H9 (cell line): ENCODE measurements around the gene KIT. TPM values are rescaled to one million over a fixed set of nuclear protein-coding genes. Genes with fewer than 3 reads are reported as not detected.

Experiments used
- DNase-seq: peaks from one replicate; pipeline ENCODE4 v3.0.0-alpha.2; 2017
- H2AFZ ChIP-seq: one replicate; pipeline ENCODE4 v1.6.1; 2013; ENCODE audit warnings: mild to moderate bottlenecking, low read length, control low read depth, moderate library complexity
- H2AK5ac ChIP-seq: 2 replicates; pipeline ENCODE4 v1.6.1; 2013; ENCODE audit warnings: low read length, control low read depth, mixed read lengths; ENCODE audit not compliant: insufficient read length
- H2BK120ac ChIP-seq: one replicate; pipeline ENCODE4 v1.6.1; 2013; ENCODE audit warnings: low read depth, mild to moderate bottlenecking, low read length, control low read depth, inconsistent platforms; ENCODE audit not compliant: poor library complexity, severe bottlenecking
- H2BK12ac ChIP-seq: 2 replicates; pipeline ENCODE4 v1.6.1; 2013; ENCODE audit warnings: low read length, control low read depth, mixed read lengths, low read depth; ENCODE audit not compliant: insufficient read length
- H2BK15ac ChIP-seq: 2 replicates; pipeline ENCODE4 v1.6.1; 2013; ENCODE audit warnings: low read depth, low read length, control low read depth
- H2BK20ac ChIP-seq: one replicate; pipeline ENCODE4 v1.6.1; 2013; ENCODE audit warnings: low read depth, mild to moderate bottlenecking, low read length, control low read depth, inconsistent platforms; ENCODE audit not compliant: poor library complexity, severe bottlenecking
- H2BK5ac ChIP-seq: 2 replicates; pipeline ENCODE4 v1.6.1; 2013; ENCODE audit warnings: low read length, control low read depth, mixed read lengths; ENCODE audit not compliant: insufficient read length
- H3K14ac ChIP-seq: 2 replicates; pipeline ENCODE4 v1.6.1; 2013; ENCODE audit warnings: low read length, control low read depth; ENCODE audit not compliant: insufficient read depth
- H3K18ac ChIP-seq: 2 replicates; pipeline ENCODE4 v1.6.1; 2013; ENCODE audit warnings: low read depth, mild to moderate bottlenecking, mixed read lengths, low read length, control low read depth; ENCODE audit not compliant: insufficient read length
- H3K23ac ChIP-seq: 2 replicates; pipeline ENCODE4 v1.6.1; 2013; ENCODE audit warnings: low read length, control low read depth, mixed read lengths, low read depth; ENCODE audit not compliant: insufficient read length
- H3K23me2 ChIP-seq: 2 replicates; pipeline ENCODE4 v1.6.1; 2013; ENCODE audit warnings: low read depth, mild to moderate bottlenecking, mixed read lengths, low read length, control low read depth; ENCODE audit not compliant: insufficient read length, poor library complexity, severe bottlenecking
- H3K27ac ChIP-seq: 2 replicates; pipeline ENCODE4 v1.5.1; 2013; ENCODE audit warnings: low read length, control low read depth, mixed read lengths, low read depth; ENCODE audit not compliant: insufficient read length
- H3K27me3 ChIP-seq: 2 replicates; pipeline ENCODE4 v1.6.1; 2013; ENCODE audit warnings: low read length, control low read depth, inconsistent platforms; ENCODE audit not compliant: insufficient read depth
- H3K4ac ChIP-seq: 2 replicates; pipeline ENCODE4 v1.6.1; 2013; ENCODE audit warnings: low read depth, mild to moderate bottlenecking, control low read depth, inconsistent platforms, low read length, moderate library complexity
- H3K4me1 ChIP-seq: 2 replicates; pipeline ENCODE4 v1.6.1; 2013; ENCODE audit warnings: low read length, control low read depth, inconsistent platforms; ENCODE audit not compliant: insufficient read depth
- H3K4me2 ChIP-seq: 2 replicates; pipeline ENCODE4 v1.6.1; 2013; ENCODE audit warnings: low read length, control low read depth, mixed read lengths; ENCODE audit not compliant: insufficient read length, insufficient read depth
- H3K56ac ChIP-seq: 2 replicates; pipeline ENCODE4 v1.6.1; 2013; ENCODE audit warnings: low read depth, mild to moderate bottlenecking, mixed read lengths, low read length, control low read depth; ENCODE audit not compliant: insufficient read length
- H3K79me1 ChIP-seq: 2 replicates; pipeline ENCODE4 v1.6.1; 2013; ENCODE audit warnings: low read depth, mild to moderate bottlenecking, moderate library complexity, low read length, control low read depth, inconsistent platforms; ENCODE audit not compliant: insufficient read depth, poor library complexity, severe bottlenecking
- H3K79me2 ChIP-seq: 2 replicates; pipeline ENCODE4 v1.6.1; 2013; ENCODE audit warnings: low read length, control low read depth, inconsistent platforms; ENCODE audit not compliant: insufficient read depth
- H3K9ac ChIP-seq: 2 replicates; pipeline ENCODE4 v1.6.1; 2013; ENCODE audit warnings: low read length, control low read depth, mixed read lengths; ENCODE audit not compliant: insufficient read length; ENCODE audit errors: extremely low read depth
- H3K9me3 ChIP-seq: one replicate; pipeline ENCODE4 v1.6.1; 2013; ENCODE audit warnings: low read depth, low read length, inconsistent platforms; ENCODE audit not compliant: control insufficient read depth
- H3T11ph ChIP-seq: one replicate; pipeline ENCODE4 v1.6.1; 2013; ENCODE audit warnings: mild to moderate bottlenecking, low read length, control low read depth, inconsistent platforms
- H4K20me1 ChIP-seq: one replicate; pipeline ENCODE4 v1.6.1; 2013; ENCODE audit not compliant: control insufficient read depth, insufficient read length, insufficient read depth
- H4K5ac ChIP-seq: 2 replicates; pipeline ENCODE4 v1.6.1; 2013; ENCODE audit warnings: low read depth, mild to moderate bottlenecking, mixed read lengths, low read length, control low read depth; ENCODE audit not compliant: insufficient read length
- H4K8ac ChIP-seq: replicated peaks from 2 replicates; pipeline ENCODE4 v1.6.1; 2013; ENCODE audit warnings: low read length, control low read depth, mixed read lengths, low read depth; ENCODE audit not compliant: insufficient read length
- H4K91ac ChIP-seq: 2 replicates; pipeline ENCODE4 v1.6.1; 2013; ENCODE audit warnings: low read depth, mild to moderate bottlenecking, moderate library complexity, mixed read lengths, low read length, control low read depth; ENCODE audit not compliant: insufficient read length
- H3K27ac Mint-ChIP-seq, 3 experiments: 2 replicates in 2 of 3; 3 replicates in 1 of 3; pipeline ENCODE4 v1.8.0; 2020 to 2021; ENCODE audit warnings: mixed read lengths in 3 of 3, mild to moderate bottlenecking in 1 of 3, moderate library complexity in 1 of 3
- H3K27me3 Mint-ChIP-seq: 2 replicates; pipeline ENCODE4 v1.8.0; 2021; ENCODE audit warnings: low read depth, mild to moderate bottlenecking, moderate library complexity, mixed read lengths
- H3K36me3 Mint-ChIP-seq, 3 experiments: 2 replicates in 2 of 3; 3 replicates in 1 of 3; pipeline ENCODE4 v1.8.0; 2020 to 2021; ENCODE audit warnings: low read depth in 3 of 3, mixed read lengths in 3 of 3; ENCODE audit not compliant: insufficient read depth in 1 of 3
- H3K4me1 Mint-ChIP-seq, 2 experiments: 2 replicates each; pipeline ENCODE4 v1.8.0; 2020; ENCODE audit warnings: mixed read lengths in 2 of 2
- H3K4me3 Mint-ChIP-seq, 2 experiments: 2 replicates in 1 of 2; 3 replicates in 1 of 2; pipeline ENCODE4 v1.8.0; 2020 to 2021; ENCODE audit warnings: mild to moderate bottlenecking in 2 of 2, mixed read lengths in 2 of 2, moderate library complexity in 1 of 2
- H3K9me3 Mint-ChIP-seq, 2 experiments: 2 replicates in 1 of 2; 3 replicates in 1 of 2; pipeline ENCODE4 v1.8.0; 2020; ENCODE audit warnings: mild to moderate bottlenecking in 2 of 2, mixed read lengths in 2 of 2, moderate library complexity in 1 of 2
- CTCF ChIP-seq: fragments of 200-600 bp; sonication (generic); conservative IDR thresholded peaks from 3 replicates; pipeline ENCODE4 v1.8.0; 2021; ENCODE audit warnings: antibody characterized with exemption, mild to moderate bottlenecking
- WGBS: extraction: QIAGEN DNeasy Blood & Tissue Kit; methylation state at CpG from one replicate; pipeline ENCODE4 v1.1.7; 2013; ENCODE audit warnings: missing lambda C conversion rate, low lambda C conversion rate, mixed read lengths; ENCODE audit not compliant: insufficient read length; ENCODE audit errors: extremely low coverage; 5-methylcytosine and 5-hydroxymethylcytosine counted together
- total RNA-seq: library from RNA; stranded (reverse); gene quantifications from 2 replicates; pipeline ENCODE4 v1.2.1, GENCODE V29; 2021

Gene KIT
- total RNA-seq, 1 experiment from 2014 or later = 6.7 TPM

GRCh38 chr4:54784161-54784671 lies 126.5 kb downstream of the KIT start:
- Histone ChIP-seq H4K20me1 (no peaks in the 10 kb centered on the region), H3T11ph (no peak overlapping the region), H3K4me2 (no peak overlapping the region), H3K79me2 (no peaks in the 10 kb centered on the region), H2AFZ (no peak overlapping the region), H3K56ac (no peak overlapping the region), H4K91ac (no peak overlapping the region), H3K9ac (no peak overlapping the region), H3K4ac (no peak overlapping the region), H2BK15ac (no peak overlapping the region), H3K18ac (no peak overlapping the region), H4K5ac (no peak overlapping the region), H3K4me1 (no peaks in the 10 kb centered on the region), H3K79me1 (no peaks in the 10 kb centered on the region), H2BK12ac (no peak overlapping the region), H3K9me3 (no peaks in the 10 kb centered on the region), H2AK5ac (no peak overlapping the region), H4K8ac (no peak overlapping the region), H2BK5ac (no peak overlapping the region), H3K14ac (no peak overlapping the region; the same call in 1 of the 2 replicates), H3K23me2 (no peaks in the 10 kb centered on the region), H3K27ac (no peak overlapping the region), H3K23ac (no peak overlapping the region), H2BK120ac (no peak overlapping the region), H3K27me3 (no peaks in the 10 kb centered on the region), H2BK20ac (no peak overlapping the region)
- no CpG with 5 or more reads among the region's 14 CpGs for WGBS
- DNase-seq = no peak
- no peak overlapping the region for H3K4me3 Mint-ChIP-seq
- H3K27ac Mint-ChIP-seq = no peak overlapping the region
- TF ChIP-seq CTCF = no peak
- peaks cover 0 to 2% of the 10 kb centered on the region in 2 experiments; a peak in 2 of 4 replicates for H3K4me1 Mint-ChIP-seq
- no peaks in the 10 kb centered on the region for H3K9me3 Mint-ChIP-seq
- H3K36me3 Mint-ChIP-seq = no peaks in the 10 kb centered on the region
- H3K27me3 Mint-ChIP-seq = no peaks in the 10 kb centered on the region; the same call in 1 of the 2 replicates
